ENCODE results near the gene MTG2.

The MTG2 gene

DNA sequence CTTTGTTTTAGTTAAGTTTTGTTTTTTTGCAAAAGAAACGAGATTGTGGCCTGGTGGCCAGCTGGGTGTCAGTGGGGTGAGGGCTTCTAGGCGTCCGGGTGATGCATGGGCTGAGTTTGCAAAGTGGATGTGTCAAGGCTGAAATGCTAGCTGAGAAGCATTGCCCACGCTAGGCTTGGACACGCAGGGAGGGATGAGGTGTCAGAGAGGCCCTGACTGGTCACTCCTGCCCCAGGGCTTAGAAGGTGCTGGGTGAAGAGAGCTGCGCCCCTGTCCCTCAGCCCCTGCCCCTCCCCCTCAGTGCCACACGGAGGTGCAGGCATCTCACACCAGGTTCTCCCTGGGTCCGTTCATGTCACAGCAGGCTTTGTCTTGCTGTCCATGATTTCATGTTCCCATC is 63.6 kb downstream of the MTG2 start:
- H3K4me1 Mint-ChIP-seq = peaks cover 11% of the 10 kb centered on the region
- peaks cover 3% of the 10 kb centered on the region for H3K36me3 Mint-ChIP-seq
- H3K27ac Mint-ChIP-seq = no peak overlapping the region

DNA sequence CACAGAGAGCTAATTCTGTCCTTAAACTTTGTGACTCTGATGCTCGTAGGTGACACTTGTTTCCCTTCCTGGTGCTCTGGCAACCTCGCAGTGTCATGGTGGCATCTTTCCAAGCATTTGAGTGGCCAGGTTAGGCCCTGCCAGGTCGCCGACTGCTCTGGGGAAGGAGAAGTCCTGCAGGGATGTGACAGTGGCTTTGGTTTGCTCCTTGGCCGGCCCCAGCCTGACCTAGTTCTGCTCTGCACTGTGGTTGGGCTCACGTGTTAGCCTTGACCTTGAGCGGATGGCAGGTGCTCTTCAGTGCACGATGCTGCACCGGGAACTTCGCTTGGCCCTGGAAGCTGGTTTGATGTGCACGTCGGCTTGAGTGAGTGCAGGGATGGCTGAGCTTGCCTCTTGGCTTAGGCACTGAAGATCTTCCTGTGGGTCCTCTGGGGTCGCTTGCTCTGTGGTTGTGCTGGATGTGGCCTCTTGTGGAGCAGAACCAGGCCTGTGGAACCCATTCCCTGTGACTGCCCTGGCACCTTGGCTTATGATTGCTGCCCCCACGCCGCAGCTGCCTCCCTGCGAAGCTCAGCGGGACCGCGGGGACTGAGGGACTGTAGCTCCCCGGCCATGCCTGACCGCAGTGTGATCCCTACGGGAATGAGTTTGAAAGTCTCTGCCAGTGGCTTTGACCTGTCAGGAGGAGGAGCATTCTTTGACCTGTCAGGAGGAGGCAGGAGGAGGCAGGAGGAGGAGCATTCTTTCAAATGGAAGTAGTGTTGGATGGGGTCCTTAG is 64.2 kb downstream of the MTG2 start:
- Mint-ChIP-seq H3K36me3 (peaks cover 3% of the 10 kb centered on the region), H3K27ac (peak overlapping the region; percentile 11), H3K27me3 (no peaks in the 10 kb centered on the region), H3K4me1 (peaks cover 11% of the 10 kb centered on the region), H3K4me3 (no peak overlapping the region), H3K9me3 (no peaks in the 10 kb centered on the region)
- no peak for DNase-seq (ENCODE audit: low spot score in 2 of 2)
- ATAC-seq (ENCODE audit: low read depth) = no peak

More for the DNA sequence above, 63.6 kb downstream of the MTG2 start:
- ATAC-seq (ENCODE audit: low read depth) = no peak
- H3K27me3 Mint-ChIP-seq = no peaks in the 10 kb centered on the region
- H3K4me3 Mint-ChIP-seq = no peak overlapping the region
- DNase-seq (ENCODE audit: low spot score in 2 of 2) = no peak
- no peaks in the 10 kb centered on the region for H3K9me3 Mint-ChIP-seq

DNA sequence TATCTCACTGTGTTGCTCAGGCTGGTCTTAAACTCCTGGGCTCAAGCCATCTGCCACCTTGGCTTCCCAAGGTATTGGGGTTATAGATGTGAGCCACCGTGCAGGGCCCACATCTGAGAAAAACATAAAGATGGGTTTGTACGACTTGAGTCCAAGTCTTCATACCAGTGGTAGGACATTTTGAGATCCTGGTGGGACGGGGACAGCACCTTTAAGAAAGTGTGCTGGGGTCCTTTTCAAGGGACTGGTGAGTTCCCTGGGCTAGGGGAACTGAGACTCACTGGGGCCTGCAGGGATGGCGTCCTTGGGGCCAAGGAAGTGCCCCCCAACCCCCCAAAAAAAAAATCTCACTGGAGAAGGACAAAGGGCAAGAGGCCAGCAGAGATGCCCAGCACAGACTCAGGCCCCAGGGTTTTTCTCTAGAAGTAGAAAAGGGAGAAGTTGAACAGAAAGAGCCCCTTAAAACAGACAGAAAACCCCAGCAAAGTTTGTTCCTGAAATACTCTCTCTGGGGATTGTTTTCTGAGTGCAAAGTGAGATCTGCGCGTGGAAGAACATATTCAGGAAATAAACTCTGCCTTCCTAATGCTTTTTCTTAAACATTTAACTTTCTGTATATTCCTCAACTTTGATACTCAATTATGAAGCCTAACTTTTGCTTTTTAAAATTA is 66.2 kb downstream of the MTG2 start:
- peaks cover 3% of the 10 kb centered on the region for H3K36me3 Mint-ChIP-seq
- H3K27me3 Mint-ChIP-seq = no peaks in the 10 kb centered on the region
- no peak for DNase-seq (ENCODE audit: low spot score in 2 of 2)
- no peak overlapping the region for H3K4me3 Mint-ChIP-seq
- H3K9me3 Mint-ChIP-seq = no peaks in the 10 kb centered on the region
- ATAC-seq (ENCODE audit: low read depth) = peak; percentile 65
- H3K4me1 Mint-ChIP-seq = peaks cover 15% of the 10 kb centered on the region
- H3K27ac Mint-ChIP-seq = no peak overlapping the region

DNA sequence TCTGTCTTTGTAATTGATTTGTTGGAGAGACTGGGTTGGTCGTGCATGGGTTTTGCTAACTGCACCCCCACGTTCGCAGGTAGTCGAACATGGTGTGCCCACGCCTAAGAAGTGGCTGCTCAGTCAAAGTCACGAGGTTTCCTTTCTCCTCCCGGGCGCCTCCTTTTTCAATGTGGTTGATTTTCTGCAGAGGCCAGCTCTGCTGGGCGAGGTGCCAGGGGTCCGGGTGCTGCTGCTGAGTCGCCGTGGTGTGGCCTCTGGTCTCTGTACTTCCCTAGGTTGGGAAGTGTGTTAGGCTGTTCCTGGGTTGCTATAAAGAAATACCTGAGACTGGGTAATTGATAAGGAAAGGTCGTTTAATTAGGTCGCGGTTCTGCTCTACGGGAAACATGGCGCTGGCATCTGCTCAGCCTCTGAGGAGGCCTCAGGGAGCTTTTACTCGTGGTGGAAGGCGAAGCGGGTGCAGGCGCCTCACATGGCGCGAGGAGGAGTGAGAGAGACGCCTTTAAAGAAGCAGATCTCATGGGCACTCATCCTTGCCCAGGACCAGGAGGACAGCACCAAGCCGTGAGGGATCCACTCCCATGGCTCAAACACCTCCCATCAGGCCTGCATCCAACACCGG is 69.6 kb downstream of the MTG2 start:
- no peak for DNase-seq (ENCODE audit: low spot score in 2 of 2)
- no peak for ATAC-seq (ENCODE audit: low read depth)
- peaks cover 13% of the 10 kb centered on the region for H3K4me1 Mint-ChIP-seq
- H3K36me3 Mint-ChIP-seq = peaks cover 13% of the 10 kb centered on the region
- H3K27ac Mint-ChIP-seq = no peak overlapping the region
- no peak overlapping the region for H3K4me3 Mint-ChIP-seq
- H3K27me3 Mint-ChIP-seq = no peaks in the 10 kb centered on the region
- no peaks in the 10 kb centered on the region for H3K9me3 Mint-ChIP-seq
